ENCODE results near the gene E2F2.
A peak's percentile ranks its signal among the peaks of the same experiment; 100 is the strongest.
"Not testable (repeated sequence)": the region's sequence is repeated elsewhere in the genome, so short reads cannot be mapped to it uniquely, and the experiment has no call there.

The E2F2 gene

DNA sequence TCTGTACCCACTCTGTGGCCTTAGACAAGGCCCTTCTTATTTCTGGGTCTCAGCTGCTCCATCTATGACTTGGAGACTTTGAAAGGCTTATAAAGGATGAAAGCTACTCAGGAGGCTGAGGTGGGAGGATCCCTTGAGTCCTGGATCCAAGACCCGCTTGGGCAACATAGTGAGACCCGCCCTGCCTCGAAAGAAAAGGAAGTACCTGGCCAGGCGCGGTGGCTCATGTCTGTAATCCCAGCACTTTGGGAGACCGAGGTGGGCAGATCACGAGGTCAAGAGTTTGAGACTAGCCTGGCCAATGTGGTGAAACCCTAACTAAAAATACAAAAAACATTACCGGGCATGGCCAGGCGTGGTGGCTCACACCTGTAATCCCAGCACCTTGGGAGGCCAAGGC is 14.8 kb upstream of the E2F2 start:
- DNase-seq: no peak

DNA sequence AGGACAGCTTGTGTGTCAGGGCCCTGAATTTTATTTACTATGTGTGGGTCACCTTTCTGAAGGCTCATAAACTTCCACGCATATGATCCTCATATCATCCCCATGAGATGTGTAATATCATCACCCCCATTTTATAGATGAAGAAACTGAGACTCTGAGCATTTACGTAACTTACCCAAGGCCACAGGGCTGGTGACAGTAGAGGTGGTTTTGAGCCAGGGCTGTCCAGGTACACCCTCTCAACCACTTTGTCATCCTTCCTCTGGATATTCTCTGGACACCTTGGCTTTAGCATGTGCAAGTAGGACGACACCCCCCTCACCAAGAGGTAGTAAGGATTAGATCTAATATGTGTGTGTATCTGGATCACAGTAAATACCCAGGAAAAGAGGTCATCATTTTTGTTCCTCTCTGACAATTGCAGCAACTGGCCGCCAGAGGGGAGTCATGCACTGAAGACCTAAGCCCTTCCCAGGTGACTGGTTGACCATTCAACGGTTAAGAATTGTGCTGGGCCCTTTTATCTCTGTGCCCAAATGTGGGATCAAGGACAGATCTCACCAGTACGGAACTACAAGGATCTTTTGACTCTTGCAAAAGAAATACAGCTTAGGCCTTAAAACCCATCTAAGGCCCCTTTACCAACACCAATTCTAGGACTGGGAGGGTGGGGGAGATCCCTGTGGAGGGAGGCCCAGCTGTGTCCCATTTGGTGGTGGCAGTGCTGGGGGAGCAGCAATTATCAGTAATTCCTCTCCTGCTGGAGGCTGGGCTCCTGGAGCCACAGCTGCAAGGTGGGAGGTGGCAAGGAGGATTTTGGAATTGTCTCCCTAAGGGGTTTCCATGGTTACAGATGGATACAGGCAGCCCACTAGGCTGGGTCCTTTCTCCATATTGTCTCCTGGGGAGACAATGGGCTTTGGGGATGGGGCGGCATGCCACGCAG is 13.7 kb upstream of the E2F2 start:
- DNase-seq: peak; percentile 76

DNA sequence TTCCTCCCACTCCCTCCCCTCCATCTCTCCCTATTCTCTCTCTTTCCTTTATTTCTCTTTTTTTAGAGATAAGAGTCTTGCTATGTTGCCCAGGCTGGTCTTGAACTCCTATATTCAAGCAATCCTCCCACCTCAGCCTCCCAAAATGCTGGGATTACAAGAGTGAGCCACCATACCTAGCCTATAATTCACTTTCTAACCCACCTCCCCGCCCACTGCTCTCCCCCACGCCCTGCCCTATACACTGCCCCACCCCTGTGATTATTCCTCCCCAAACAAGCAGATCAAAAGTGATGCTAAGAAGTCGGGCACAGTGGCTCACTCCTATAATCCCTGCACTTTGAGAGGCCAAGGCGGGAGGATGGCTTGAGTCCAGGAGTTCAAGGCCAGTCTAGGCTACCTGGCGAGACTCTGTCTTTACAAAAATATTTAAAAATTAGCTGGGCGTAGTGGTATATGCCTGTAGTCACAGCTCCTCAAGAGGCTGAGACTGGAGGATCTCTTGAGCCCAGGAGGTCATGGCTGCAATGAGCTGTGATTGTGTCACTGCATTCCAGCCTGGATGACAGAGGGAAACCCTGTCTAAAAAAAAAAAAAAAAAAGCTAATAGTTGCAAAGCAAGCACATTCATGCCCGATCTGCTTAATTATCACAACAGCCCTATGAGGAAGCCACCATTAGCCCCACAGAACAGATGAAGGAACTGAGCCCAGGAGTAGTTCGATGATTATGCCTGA is 12.8 kb upstream of the E2F2 start:
- no peak for DNase-seq

DNA sequence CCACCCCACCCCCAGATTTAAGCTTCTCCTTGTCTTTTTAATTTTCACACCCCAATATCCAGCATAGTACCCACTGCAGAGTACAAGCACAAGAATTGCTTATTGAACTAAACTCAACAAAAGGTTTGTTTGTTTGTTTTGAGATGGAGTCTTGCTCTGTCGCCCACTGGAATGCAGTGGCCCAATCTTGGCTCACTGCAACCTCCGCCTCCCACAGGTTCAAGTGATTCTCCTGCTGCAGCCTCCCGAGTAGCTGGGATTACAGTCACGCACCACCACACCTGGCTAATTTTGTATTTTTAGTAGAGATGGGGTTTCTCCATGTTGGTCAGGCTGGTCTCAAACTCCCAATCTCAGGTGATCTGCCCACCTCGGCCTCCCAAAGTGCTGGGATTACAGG is 11.9 kb upstream of the E2F2 start:
- not testable (repeated sequence) for DNase-seq

DNA sequence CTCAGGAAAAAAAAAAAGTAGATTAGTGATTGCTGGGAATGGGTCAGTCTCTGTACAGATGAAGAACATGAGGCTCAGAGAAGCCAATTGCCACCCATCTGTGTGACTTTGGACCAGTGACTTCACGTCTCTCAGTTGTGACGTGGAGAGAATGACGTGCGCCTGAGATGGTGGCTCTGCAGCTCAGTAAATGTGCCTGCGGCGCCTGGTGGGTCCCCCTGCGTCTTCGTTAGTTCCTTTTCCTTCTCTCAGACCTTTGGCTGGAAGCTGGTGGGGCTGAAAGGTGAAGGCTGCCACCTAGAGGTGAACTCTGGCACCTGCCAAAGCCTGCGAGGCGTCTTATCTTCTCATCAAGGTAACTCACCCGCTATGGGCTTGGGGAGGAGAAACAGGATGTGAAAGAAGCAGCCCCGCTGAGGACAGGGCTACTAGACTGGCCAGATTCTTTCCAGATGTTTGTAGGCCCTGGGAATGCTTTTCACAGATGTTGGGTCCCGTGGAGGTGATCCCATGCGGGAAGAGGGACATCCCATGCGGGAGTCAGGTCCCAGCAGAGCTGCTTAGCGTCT is 8.7 kb upstream of the E2F2 start:
- DNase-seq: peak; percentile 89

DNA sequence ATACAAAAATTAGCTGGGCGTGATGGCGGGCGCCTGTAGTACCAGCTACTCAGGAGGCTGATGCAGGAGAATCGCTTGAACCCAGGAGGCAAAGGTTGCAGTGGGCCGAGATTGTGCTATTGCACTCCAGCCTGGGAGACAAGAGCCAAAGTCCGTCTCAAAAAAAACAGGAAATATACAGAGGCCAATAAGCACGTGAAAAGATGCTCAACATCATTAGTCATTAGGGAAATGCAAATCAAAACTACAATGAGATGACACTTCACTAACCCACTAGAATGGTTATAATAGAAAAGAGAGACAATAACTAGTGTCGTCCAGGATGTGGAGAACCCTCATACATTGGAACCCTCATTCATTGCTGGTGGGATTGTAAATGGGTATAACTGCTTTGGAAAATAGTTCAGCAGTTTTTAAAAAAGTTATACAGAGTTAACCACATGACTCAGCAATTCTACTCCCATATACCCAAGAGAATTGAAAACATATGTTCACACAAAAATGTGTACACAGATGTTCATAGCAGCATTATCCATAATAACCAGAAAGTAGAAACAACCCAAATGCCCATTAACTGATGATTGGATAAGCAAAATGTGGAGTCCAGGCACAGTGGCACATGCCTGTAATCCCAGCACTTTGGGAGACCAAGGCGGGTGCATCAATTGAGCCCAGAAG is 6.4 kb upstream of the E2F2 start:
- DNase-seq: no peak

DNA sequence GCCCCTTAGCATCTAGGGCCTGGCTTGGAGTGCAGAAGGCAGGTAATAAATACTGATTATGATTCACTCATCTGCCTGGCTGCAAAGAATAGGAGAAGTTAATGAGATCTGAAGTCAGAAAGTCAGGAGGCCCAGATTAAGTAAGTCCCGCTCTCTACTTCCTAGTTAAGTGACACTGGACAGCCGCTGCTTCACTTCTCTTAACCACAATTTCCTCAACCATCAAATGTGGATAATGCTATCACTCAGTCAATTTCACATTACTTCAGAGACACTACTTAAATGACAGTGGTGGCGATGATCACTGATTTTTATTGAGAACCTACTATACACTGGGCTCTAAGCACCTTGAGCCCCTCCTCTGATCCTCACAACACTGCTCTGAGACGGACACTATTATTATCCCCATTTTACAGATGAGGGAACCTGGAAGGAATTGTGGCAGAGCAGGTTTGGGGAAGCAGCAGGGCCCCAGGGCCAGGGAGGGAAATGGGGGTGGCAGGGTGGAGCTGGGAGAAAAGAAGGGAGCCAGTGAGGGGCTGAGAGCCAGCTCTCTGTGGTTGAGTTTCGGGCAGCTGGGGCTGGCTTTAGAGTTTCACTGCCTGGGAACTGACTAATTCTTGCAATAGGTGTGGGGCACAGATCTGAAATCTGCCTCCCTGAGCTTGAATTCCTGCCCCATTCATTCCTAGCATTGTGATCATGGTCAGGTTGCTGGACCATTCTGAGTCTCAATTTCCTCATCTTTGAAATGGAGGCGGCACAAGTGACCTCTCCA is 2.4 kb upstream of the E2F2 start:
- no peak for DNase-seq

DNA sequence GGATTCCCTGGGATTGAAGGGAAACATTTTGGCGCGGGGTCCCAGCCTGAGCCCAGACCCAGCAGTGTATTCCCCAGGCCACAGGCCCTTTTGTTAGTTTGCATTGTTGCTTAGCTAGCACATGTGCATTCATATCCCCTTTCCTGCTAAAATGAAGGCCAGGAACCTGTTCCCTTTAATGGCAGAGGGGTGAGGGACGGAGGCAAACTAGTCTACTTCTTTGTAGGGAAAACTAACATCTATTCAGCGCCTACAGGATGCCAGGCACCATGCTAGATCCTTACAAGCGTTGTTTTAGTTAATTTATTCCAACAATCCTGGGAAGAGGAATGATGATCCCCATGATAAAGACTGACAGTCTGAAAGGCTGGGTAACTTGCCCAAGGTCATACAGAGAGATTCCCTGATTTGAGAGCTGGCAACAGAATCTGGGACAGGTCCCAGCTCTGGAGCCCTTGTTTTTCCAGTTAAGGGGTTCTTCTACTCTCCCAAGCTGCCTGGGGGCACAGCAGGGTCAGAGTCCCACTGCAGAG is 595 bp upstream of the E2F2 start:
- DNase-seq: no peak

DNA sequence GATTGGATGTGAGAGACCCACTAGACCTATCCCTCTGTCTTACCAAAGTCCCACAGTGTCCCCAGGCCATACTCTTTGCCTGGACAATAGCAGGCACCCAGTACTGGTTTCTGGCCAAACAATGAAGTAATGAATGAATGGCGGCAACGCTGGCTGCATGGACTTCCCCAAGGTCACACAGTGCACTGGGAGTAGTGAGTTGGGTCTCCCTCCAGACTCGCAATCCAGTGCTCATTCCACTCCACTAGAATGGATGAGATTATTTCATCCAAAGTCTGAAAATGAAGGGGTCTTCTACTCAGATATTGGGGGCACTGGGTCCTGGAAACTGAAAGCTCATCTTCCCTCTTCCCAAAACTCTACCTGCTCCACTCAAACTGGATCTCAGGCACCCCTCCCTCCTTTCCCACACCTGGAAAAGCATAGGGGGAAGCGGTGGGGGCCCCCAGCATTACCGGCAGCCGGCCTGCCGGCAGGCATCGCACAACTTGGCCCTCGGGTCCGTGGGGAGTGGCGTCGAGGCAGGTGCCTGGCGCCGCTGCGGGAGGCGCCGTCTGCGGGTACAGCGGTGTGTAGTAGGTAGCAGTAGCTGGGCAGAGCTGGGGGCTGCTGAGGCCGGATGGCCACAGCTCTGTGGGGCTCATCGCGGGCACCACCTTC is 816 bp downstream of the E2F2 start:
- peak; percentile 44 for DNase-seq

DNA sequence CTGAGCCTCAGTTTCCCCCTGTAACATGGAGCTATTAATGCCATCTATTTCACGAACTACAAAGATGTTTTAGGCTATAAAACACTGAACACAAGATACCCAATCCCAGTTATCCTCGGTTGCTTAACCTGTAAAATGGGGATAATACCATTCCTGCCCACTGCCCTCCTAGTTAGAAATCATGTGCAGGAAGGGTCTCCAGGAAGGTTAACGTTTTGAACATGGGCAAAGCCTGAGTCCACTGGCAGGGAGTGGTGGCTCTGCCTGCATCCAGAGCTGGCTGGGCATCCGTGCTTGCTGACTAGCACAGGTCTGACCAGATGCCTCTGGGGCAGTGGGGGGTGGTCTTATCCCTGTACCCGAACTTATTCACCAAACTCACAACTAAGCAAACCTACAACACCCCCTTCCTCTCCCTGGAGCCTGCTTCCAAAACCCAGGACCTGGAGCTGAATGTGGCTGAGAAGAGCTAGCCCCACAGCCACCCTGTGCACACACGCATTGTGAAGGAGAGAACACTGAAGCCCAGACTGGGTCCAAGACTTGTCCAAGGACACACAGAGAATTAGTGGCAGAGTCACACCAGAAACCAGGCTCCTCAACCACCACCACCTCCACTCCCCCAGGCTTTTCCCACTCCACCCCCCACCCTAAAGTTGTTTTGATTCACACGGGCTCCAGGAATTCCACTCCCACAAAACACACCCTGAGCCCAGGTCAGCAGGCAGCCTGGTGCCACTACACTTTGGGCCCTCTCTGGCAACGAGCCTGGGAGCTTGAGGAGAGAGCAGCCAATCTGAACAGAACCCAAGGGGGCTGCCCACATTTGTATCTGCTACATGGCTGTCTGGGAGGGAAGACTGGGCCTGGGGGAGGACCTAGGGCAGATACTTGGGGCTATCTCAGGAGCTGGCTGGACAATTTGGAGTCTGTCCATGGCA is 1.6 kb downstream of the E2F2 start:
- DNase-seq: no peak

DNA sequence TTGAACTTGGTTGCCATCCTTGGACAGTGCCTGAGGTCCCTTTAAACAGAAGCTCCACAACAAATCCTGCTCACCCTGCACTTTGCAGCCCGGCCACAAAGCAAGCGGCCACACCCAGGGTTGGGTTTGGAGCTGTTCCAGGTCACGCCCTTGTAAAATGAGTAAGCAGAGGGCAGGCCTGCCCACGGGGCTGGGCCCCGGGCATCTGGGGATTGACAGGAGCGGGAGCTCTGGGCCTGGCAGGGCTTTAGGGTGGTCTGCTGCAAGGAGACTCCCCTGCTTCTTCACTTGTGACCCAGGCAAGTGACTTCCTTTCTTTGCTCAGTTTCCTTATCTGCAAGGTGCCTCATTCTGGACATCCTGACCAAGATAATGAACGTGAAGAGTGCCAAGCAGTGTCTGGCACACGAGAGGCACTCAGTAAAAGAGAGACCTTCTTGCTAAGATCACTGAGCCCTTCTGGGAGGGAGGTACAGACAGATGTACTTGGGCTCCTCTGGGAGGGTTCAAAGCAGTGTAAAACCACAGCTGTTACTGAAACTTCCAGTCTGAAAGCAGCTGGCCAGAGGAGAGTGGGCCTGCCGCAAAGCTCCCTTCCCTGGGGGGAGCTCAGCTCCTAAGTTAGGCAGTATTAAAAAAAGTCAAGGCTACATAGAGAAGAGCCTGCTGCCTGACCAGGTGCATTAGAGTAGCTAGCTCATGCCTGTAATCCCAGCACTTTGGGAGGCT is 2.6 kb downstream of the E2F2 start:
- DNase-seq: peak; percentile 69

DNA sequence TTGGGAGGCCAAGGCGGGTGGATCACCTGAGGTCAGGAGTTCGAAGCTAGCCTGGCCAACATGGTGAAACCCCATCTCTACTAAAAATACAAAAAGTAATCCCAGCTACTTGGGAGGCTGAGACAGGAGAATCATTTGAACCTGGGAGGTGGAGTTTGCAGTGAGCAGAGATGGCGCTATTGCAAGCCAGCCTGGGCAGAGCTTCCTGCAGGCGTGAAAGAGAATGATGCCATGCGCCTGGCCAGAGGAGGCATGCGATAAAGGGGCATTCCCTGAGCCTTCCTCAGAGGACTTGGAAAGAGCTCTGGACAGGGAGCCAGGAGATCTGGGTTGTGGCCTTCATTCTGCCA is 3.2 kb downstream of the E2F2 start:
- DNase-seq: no peak

DNA sequence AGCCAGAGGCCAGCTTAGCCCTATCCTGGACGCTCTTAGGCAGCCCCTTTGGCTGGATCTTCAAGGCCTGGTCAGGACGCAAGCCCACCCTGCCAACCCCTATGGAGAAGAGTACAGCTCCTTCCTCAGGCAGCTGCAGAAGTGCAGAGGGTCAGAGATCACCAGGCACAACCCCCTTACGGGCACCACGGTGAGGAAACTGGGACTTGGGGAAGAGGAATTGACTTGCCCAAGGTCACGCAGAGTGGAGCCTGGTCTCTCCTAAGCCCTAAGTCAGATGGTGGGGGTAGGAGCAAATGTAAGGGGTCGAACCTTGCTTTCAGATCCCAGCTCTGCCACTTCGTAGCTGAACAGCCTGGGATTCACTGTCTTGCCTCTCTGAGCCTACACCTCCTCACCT is 3.7 kb downstream of the E2F2 start:
- DNase-seq: no peak

DNA sequence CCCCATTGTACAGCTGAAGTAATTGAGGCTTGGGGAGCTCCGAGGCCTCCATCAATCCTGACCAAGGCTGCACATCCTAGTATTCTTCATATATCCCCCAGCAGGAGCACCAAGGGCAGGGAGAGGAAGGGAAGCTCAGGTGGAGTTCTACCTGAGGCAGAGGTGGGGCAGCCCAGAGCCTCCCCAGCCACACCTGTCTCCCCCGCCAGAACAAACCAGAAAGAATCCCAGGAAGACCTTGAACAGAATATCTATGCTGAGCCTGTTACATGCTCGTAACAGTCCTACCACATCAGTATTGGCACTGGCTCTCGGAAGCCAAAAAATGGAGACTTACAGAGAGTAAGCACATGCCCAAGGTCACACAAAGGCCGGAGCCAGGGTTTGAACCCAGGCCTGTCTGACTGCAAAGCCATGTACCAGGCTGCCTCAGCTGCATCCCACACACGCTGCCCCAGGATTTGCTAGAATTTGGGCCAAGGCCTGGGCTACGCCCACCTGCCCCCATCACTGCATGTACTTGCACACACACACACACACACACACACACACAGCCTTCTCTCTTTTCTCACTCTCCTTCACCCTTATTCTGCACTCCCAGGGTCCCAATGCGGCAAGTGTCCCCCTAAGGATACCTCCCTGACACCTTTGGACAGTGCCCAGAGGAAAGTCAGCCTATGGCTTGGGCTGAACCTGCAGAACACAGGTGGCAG is 4.5 kb downstream of the E2F2 start:
- DNase-seq: no peak

DNA sequence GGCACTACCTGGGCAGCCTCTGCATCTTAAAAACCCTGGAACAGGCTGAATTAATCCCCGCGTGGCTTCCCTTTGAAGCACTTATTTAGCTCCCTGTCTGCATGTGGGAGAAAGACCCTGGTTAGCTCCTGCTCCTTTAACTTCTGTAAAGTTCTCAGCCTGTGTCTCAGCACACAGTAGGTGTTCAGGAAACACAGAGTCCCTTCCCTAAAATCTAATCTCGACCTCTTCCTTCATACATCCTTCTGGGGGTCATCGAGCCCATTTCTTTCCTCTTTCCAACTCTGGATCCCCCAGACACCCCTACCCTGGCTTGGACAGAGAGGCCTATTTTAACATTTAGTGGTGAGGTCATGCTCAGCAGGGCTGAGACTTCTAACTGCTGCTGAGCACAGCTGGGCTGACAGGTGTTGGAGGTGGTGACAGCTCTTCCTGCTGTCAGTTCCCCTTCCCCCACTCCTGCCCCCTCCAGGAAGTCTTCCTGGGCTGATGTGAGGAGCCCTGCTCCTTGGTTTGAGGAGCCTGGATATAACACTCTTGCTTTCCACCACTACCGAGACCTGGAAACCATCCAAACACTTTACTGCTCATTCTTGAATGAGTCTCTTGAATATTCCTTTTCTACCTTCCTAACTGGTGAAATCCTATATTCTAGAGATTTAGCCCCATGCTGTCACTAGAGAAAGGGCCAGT is 5.3 kb downstream of the E2F2 start:
- DNase-seq: no peak

DNA sequence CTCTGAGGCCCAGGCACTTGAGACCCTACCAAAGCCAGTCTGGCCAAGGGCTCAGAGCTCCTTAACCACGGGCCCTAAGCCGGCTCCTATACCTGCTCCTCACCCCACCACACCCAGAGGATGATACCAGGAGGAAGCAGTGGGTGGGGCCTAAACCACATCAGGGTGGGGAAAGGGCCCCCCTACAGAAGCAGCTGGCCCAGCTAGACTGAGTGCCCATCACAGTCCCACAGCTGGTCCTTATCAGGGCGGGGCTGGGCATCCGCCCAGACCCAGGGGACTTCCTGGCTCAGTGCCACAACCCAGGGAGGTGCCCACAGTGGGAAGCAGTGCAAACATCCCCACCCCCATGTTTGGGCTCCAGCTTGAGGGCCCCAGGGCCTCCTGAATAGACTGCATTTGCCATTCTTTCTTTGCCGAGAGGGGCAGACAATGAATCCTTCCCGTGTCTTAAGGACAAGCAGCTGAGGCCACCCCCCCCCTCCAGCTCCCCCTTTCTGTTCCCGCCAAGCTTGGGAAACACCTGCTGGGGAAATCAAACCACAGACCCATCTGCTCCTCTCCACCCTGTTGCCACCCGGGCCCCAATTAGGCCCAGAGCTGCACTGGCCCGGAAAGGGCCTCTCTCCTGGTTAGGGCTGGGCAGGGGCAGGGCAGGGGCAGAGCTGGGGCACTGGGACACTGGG is 6.2 kb downstream of the E2F2 start:
- no peak for DNase-seq

DNA sequence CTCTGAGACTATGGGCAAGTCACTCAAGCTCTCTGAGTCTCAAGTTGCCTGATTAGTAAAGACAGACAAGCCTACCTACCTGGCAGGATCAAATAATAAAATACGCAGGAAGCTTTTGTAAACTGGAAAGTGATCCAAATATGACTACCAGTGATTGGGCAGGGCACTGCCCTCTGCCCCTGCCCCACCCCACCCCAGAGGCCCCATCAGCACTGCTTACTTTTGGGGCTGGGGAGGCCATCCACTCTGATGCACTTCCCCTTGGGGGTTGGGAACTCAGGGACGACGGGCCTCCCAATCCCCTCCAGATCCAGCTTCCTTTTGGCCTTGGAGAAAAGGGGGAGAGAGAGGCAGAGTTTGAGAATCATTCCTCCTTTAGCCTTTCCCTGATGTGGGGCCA is 6.9 kb downstream of the E2F2 start:
- no peak for DNase-seq
